Measurements from ENCODE around the gene DTNBP1.

GRCh38 chr6:15513131-15513771 lies 149.6 kb downstream of the DTNBP1 start:
- TF ChIP-seq CTCF (conservative IDR thresholded peaks at IDR 0.05 in 1 of 2, IDR thresholded peaks at IDR 0.05 in 1 of 2; ENCODE audit: low read depth in 1 of 2, low read length in 2 of 2) (no peak), EZH2 (IDR thresholded peaks at IDR 0.05; ENCODE audit: low read length, missing control alignments) (no peak)
